ENCODE results near the gene PIK3R6.

The PIK3R6 gene

DNA sequence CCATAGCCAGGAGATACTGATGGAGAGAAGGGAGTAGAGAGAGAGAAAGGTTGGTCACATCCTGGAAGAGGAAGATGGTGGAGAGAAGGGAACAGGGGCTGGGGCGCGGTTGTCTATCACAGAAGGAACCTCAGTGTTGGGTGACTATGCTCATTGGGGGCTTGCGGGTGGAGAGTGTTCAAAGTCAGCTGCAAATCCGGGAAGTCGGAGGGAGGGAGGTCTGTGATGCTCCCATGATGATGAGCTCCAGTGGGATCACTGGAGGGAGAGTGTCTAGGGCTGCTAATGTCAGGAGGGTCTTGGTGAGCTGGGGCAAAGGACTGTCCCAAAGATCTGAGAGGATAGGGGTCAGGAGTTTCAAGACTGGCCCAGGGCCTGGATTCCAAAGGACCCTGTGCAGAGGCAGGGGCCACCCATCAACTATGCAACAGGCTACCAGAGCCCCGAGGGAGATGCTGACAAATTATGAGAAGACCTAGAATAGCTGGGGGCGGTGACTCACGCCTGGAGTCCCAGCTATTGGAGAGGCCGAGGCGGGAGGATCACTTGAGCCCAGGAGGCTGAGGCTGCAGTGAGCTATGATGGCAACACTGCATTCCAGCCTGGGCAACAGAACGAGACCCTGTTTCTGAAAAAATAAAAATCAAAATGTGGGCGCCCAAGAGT is 111.8 kb downstream of the PIK3R6 start:
- H3K4me3 ChIP-seq (ENCODE audit: low read depth, low read length): no peak overlapping the region
- TF ChIP-seq CTCF (IDR thresholded peaks at IDR 0.05; ENCODE audit: borderline replicate concordance, insufficient read depth, low read depth, low read length): no peak

DNA sequence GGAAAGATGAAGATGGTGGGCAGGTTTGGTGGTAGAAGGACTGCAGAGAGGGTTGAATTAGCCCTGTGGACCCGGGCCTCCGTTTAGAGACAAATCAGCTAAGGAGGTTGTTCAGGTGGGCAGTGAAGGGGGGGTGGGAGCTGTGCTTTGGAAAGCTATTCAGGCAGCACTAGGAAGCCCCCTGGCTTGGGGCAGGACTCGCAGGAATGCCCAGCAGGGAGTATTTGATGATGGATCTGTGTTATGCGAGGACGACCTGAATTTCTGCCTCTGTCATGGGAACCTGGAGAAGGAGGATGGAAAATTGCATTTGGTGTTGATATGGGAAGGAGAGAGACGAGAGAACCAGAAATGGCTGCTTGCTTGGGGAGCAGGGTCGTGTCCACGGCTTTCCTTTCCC is 112.6 kb downstream of the PIK3R6 start:
- TF ChIP-seq CTCF (IDR thresholded peaks at IDR 0.05; ENCODE audit: borderline replicate concordance, insufficient read depth, low read depth, low read length): no peak
- H3K4me3 ChIP-seq (ENCODE audit: low read depth, low read length): no peak overlapping the region

DNA sequence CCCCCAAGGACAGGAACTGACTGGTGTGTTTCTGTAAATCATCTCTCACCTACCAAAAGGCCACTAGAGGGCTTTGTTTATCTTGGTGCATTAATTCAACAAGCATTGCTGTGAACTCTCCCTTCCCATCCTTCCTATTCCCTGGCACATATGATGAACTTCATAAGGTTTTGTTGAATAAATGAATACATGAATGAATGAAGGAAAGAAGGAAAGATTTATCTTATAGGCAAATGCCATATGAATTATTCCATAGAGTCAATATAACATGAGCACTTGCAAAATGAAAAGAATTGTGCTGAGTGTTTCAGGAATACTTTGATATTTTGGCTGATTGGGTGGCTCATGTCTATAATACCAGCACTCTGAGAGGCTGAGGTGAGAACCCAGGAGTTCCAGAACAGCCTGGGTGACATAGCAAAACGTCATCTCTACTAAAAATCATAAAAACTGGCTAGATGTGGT is 113.5 kb downstream of the PIK3R6 start:
- peak; percentile 49; the same call in 1 of the 2 replicates for TF ChIP-seq CTCF (IDR thresholded peaks at IDR 0.05; ENCODE audit: borderline replicate concordance, insufficient read depth, low read depth, low read length)
- no peak overlapping the region for H3K4me3 ChIP-seq (ENCODE audit: low read depth, low read length)

DNA sequence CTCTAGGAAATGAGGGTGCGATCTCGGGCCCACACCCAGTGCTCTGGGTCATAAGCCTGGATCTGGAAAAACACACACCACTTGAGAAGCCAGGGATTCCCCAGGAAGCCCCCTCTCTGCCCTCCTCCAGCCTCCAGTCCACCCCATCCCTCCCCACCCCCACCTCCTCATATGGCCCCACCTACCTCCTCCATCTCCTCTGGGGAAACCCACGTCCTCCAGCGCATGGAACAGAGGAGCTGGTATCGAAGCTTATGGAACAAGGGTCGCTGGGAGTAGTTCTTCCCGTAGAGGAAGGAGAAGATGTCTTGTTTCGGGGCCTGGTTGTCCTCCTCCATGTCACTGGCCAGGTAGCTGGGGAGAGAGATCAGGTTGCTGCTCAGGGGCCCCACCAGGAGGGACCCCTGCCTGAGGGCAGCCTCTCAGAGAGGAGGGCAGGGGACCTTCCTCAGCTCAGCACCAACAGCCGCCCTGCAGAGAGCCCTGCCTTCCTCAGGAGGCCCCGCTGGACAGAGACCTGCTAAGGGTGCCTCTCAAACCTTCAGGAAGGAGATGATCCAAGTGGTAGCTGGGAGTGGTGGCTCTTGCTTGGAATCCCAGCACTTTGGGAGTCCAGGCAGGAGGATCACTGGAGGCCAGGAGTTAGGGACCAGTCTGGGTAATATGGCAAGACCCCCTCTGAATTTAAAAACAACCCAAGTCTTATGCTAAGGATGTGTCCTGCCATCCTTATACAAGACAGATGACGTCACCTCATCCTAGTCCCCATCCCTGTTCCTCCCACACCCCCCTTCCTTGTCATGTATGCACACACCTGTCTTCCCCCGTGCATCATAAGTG is 114.1 kb downstream of the PIK3R6 start:
- no peak for TF ChIP-seq CTCF (IDR thresholded peaks at IDR 0.05; ENCODE audit: borderline replicate concordance, insufficient read depth, low read depth, low read length)
- H3K4me3 ChIP-seq (ENCODE audit: low read depth, low read length): no peak overlapping the region
